Stimulated activated memory B cell treated with anti-CD40 and anti-IgM and Interleukin-4, amounts not matched to agents 10 μg/mL and 1 μg/mL and 100 μg/mL, for 72 hours (primary cell): Measurements from ENCODE around the gene GPATCH2L.

Experiments
- ATAC-seq: fragments of 150-1000 bp; cut with Tn5 transposase; 2 replicates; pipeline ENCODE4 v1.10.0; 2021
- H3K27ac Mint-ChIP-seq: one replicate; pipeline ENCODE4 v1.8.0; 2022; ENCODE audit warnings: mild to moderate bottlenecking, mixed read lengths
- H3K27me3 Mint-ChIP-seq: one replicate; pipeline ENCODE4 v1.8.0; 2022; ENCODE audit warnings: mixed read lengths
- H3K36me3 Mint-ChIP-seq: one replicate; pipeline ENCODE4 v1.8.0; 2022; ENCODE audit warnings: mixed read lengths
- H3K4me1 Mint-ChIP-seq: one replicate; pipeline ENCODE4 v1.8.0; 2022; ENCODE audit warnings: mixed read lengths
- H3K4me3 Mint-ChIP-seq: one replicate; pipeline ENCODE4 v1.8.0; 2022; ENCODE audit warnings: mild to moderate bottlenecking, moderate library complexity, mixed read lengths
- H3K9me3 Mint-ChIP-seq: one replicate; pipeline ENCODE4 v1.8.0; 2022; ENCODE audit warnings: mixed read lengths

The GPATCH2L gene

DNA sequence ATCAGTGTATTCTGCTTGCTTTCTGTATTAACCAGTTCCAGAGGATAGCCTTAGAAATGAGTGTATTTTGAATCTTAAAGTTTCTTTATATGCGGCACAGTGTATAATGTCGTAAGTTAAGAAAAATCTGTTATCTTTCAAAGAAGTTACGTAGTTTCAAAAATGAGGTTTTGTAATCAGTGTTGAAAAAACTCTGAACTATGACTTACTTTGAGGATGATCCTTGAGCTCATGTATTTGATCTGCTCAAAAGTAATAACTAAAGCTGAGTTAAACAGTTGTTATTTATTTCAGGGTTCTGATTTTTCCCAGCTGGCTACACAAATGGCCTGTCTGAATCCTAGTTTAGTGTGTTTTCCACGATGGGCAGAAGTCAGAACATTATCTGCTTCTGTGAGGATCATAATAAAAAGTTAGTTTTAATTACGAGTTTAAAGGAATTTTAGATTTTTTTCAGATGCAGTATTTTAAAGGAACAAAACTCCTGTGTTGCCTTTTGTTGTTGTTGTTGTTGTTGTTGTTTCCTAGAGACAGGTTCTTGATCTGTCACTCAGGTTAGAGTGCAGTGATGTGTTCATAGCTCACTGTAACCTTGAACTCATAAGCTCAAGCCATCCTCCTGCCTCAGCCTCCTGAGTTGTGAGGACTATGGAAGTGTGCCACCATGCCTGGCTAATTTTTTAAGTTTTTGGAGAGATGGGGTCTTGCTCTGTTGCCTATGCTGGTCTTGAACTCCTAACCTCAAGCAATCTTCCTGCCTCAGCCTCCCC lies 52.9 kb downstream of the GPATCH2L start:
- Mint-ChIP-seq H3K27me3 (no peaks in the 10 kb centered on the region), H3K9me3 (no peaks in the 10 kb centered on the region), H3K4me1 (peaks cover 14% of the 10 kb centered on the region), H3K27ac (no peak overlapping the region), H3K36me3 (peaks cover 59% of the 10 kb centered on the region), H3K4me3 (no peak overlapping the region)
- no peak for ATAC-seq

DNA sequence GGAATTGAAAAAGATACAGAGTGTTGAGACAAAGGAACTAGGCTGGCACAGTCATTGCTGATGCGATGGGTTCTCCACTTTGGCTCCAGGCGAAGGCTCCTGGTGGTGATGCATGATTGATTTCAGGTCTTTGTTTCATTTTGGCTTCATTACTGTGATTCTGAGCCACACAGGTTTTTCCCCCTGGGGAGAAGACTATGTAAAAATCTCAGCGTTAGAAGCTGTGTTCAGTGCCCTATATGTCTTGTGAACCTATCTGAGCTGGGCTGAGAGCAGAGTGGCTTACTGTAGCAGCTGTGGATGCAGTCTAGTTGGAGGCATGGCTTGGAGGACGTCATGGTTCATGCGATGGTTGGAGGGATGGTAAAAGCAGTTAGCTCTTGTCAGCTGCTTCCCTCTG lies 54.0 kb downstream of the GPATCH2L start:
- Mint-ChIP-seq H3K4me1 (peaks cover 14% of the 10 kb centered on the region), H3K9me3 (no peaks in the 10 kb centered on the region), H3K4me3 (no peak overlapping the region), H3K27me3 (no peaks in the 10 kb centered on the region), H3K36me3 (peaks cover 48% of the 10 kb centered on the region), H3K27ac (no peak overlapping the region)
- no peak for ATAC-seq

DNA sequence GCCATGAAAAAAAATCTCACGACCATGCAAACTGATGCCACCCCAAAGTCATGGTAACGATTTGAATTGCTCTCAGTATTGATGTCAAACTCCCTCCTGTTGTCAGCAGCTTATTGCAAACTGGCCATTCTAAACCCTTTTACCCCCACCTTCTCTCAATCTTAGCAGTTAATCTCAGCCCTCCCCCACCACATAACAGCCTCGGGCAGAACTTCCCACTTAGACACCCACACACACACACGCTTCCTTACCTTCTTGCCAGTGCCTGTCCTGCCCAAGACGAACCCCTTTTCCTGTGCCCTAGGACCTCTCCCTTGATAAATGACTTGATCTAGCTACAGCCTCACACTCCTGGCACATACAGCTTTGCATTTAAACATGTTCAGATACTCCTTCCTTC lies 56.6 kb downstream of the GPATCH2L start:
- Mint-ChIP-seq H3K4me1 (peaks cover 3% of the 10 kb centered on the region), H3K27ac (no peak overlapping the region), H3K27me3 (no peaks in the 10 kb centered on the region), H3K9me3 (peaks cover 8% of the 10 kb centered on the region), H3K4me3 (no peak overlapping the region), H3K36me3 (peaks cover 31% of the 10 kb centered on the region)
- ATAC-seq, result no peak

DNA sequence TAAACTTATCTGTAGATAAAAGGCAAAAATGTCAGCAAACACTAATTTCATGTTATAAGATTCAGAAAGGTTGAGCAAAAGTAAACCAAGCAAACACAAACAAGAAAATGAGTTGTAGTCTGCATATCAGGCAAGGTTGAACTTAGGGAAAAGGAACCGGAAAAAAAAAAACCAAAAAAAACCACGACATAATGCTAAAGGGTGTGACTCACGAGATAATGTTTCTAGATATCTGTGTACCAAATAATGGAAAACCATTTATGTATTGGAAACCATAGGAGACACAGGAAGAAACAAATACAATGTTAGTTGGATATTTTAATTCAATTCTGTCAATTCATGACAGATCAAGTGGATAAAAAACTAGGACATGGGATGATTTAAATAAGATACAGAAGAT lies 60.5 kb downstream of the GPATCH2L start:
- no peak overlapping the region for H3K27ac Mint-ChIP-seq
- no peak overlapping the region for H3K4me3 Mint-ChIP-seq
- no peaks in the 10 kb centered on the region for H3K27me3 Mint-ChIP-seq
- peaks cover 21% of the 10 kb centered on the region for H3K36me3 Mint-ChIP-seq
- no peak for ATAC-seq
- H3K4me1 Mint-ChIP-seq, result no peaks in the 10 kb centered on the region
- H3K9me3 Mint-ChIP-seq, result peaks cover 8% of the 10 kb centered on the region

DNA sequence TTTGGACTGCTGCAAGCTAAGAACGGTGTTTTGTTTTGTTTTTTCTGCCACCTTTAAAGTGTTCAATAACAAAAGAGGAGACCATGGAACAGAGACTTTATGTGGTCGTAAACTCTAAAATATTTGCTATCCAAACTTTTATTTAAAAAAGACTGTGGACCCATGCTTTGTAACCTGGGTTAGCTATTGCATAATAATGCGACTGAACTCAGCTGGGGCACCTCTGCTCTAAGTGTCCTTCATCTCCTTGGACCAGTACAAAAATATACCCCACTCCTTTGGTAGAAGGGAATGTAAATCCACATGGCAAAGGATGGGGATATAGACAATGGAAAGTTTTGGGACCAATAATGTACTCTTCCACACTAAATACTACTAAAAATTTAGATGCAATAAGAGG lies 65.5 kb downstream of the GPATCH2L start:
- peaks cover 11% of the 10 kb centered on the region for H3K36me3 Mint-ChIP-seq
- H3K9me3 Mint-ChIP-seq, result peaks cover 9% of the 10 kb centered on the region
- H3K27ac Mint-ChIP-seq, result no peak overlapping the region
- H3K4me1 Mint-ChIP-seq, result no peaks in the 10 kb centered on the region
- no peak for ATAC-seq
- H3K4me3 Mint-ChIP-seq, result no peak overlapping the region
- H3K27me3 Mint-ChIP-seq, result no peaks in the 10 kb centered on the region

DNA sequence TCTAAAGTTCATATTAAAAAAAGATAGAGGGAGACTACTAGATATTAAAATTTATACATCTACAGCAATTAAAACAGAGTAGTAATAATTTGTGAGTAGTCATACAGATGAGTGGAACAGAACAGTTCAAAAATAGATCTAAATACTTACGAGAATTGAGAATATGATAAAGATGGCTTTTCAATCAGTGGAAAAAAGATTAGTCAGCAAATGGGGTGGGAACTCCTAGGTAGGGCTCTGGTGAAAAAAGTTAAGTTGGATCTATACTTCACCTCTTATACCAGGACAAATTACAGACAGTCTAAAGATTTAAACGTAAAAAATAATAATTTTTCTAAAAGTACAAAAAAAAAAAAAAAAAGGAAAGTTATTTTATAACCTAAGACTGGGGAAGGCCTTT lies 66.9 kb downstream of the GPATCH2L start:
- no peak for ATAC-seq
- H3K4me3 Mint-ChIP-seq, result no peak overlapping the region
- peaks cover 7% of the 10 kb centered on the region for H3K9me3 Mint-ChIP-seq
- no peak overlapping the region for H3K27ac Mint-ChIP-seq
- no peaks in the 10 kb centered on the region for H3K27me3 Mint-ChIP-seq
- no peaks in the 10 kb centered on the region for H3K4me1 Mint-ChIP-seq
- peaks cover 6% of the 10 kb centered on the region for H3K36me3 Mint-ChIP-seq

DNA sequence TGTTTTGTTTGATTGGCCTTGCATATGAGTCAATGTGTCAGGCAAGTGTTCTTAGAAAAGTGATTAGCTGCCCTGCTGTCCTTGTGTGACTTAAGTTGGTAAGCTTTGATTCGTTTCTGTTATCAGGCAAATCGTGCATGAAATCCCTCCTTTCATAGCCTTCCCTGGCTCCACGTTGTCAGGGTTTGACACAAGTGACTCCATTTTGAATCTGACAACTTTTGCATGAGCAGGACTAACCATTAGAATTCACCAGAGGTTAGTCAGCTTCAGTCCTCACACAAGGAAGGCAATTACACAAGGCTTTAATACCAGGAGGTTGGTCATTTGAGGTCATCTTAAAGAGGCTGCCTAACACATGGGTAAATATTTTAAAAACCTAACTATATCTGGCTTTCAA lies 68.2 kb downstream of the GPATCH2L start:
- no peak overlapping the region for H3K4me3 Mint-ChIP-seq

DNA sequence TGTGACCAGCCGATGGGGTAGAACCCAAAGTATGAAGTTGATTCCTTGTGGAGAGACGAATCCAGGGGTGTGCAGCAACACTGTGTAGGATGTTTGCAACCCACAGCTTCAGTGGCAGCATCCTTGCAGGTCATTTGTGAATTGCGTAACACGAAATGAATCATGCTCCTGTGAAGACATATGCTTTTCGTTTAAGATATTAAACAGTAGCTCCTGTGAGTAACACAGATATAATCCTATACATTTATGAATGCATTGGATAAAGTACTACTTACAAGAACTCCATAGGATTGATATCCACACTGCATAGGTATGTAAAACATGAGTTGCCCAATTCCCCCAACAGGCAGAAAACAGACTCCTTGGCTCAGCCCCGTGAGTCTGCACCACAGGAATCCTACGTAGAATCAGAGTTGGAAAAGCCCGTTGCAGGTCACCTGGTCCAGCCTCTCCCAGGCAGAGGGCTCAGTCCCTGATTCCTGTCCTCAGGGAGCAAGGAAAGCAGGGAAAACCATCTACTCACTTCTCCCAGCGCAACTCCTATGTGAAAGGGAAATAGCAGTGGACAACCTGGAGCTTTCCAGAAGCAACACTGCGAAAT lies 75.8 kb downstream of the GPATCH2L start:
- H3K4me1 Mint-ChIP-seq, result no peaks in the 10 kb centered on the region
- no peak for ATAC-seq
- peaks cover 15% of the 10 kb centered on the region for H3K9me3 Mint-ChIP-seq
- H3K4me3 Mint-ChIP-seq, result no peak overlapping the region
- no peak overlapping the region for H3K27ac Mint-ChIP-seq
- H3K27me3 Mint-ChIP-seq, result no peaks in the 10 kb centered on the region
- H3K36me3 Mint-ChIP-seq, result peaks cover 14% of the 10 kb centered on the region

More for the DNA sequence above, 68.2 kb downstream of the GPATCH2L start:
- Mint-ChIP-seq H3K4me1 (no peaks in the 10 kb centered on the region), H3K27me3 (no peaks in the 10 kb centered on the region), H3K36me3 (peaks cover under 1% of the 10 kb centered on the region), H3K27ac (no peak overlapping the region), H3K9me3 (peaks cover 12% of the 10 kb centered on the region)
- ATAC-seq, result no peak

DNA sequence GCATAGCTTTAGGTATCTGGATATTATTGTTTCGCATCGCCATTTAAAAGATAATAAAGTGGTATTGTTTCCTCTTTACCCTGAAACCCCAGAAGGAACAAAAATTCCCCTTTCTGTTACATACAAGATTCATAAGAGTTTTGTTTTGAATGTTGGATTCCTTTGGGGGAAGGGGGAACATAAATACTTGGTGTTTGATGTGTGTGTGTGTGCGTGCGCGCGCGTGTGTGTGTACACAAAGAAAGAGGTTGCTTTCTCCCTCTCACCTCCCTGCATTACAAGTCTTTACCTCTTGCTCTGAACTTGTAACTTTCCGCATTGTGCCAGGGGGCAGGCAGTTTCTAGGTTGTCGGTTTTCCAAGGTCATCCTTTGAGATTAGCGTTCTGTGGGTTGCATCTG lies 76.4 kb downstream of the GPATCH2L start:
- H3K9me3 Mint-ChIP-seq, result peaks cover 15% of the 10 kb centered on the region
- no peak overlapping the region for H3K4me3 Mint-ChIP-seq
- peak; percentile 39 for ATAC-seq
- peaks cover 20% of the 10 kb centered on the region for H3K36me3 Mint-ChIP-seq
- no peaks in the 10 kb centered on the region for H3K27me3 Mint-ChIP-seq
- H3K27ac Mint-ChIP-seq, result no peak overlapping the region
- H3K4me1 Mint-ChIP-seq, result no peaks in the 10 kb centered on the region

DNA sequence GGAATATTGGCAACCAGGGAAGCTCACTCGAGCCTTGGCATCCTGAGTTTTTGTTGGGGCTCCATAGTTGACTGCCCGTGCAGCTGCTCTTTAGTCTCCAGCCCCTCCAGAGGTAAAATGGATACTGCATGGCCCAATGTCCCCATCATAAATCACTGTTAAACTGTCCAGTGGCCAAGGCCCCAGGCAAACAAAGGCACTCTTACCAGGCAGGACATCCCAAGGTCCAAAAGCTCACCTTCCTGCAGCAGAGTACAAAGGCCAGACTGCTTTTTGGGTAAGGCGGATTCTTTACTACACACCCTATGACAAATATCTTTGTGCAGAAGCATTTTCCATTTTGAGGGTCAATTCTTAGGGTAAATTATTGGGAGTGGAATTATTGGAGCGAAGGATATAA lies 81.1 kb downstream of the GPATCH2L start:
- no peak for ATAC-seq
- H3K27me3 Mint-ChIP-seq, result no peaks in the 10 kb centered on the region
- H3K4me3 Mint-ChIP-seq, result no peak overlapping the region
- H3K36me3 Mint-ChIP-seq, result peaks cover 46% of the 10 kb centered on the region
- H3K9me3 Mint-ChIP-seq, result no peaks in the 10 kb centered on the region
- peaks cover 12% of the 10 kb centered on the region for H3K4me1 Mint-ChIP-seq
- no peak overlapping the region for H3K27ac Mint-ChIP-seq

DNA sequence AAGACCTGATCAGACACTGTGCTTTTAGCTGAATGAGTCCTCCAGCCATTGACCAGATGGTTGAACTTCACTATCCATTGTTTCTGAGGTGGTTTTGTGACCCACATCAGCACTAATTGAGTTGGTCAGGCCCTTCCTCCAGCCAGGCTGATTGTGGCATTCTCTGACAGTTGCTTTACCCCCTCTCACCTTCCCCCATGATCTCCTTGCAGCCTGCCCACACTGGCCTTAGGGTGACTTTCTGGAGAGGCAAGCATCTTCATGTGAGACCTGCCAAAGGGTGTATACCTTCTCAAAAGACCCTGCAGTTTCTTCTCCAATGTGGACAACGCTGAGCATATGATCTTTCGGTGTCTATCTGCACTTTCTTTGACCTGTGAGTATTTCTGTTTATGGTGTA lies 83.9 kb downstream of the GPATCH2L start:
- Mint-ChIP-seq H3K4me3 (no peak overlapping the region), H3K36me3 (peaks cover 50% of the 10 kb centered on the region), H3K27ac (peak overlapping the region; percentile 37), H3K9me3 (peaks cover 3% of the 10 kb centered on the region), H3K27me3 (no peaks in the 10 kb centered on the region), H3K4me1 (peaks cover 12% of the 10 kb centered on the region)
- peak; percentile 38 for ATAC-seq

DNA sequence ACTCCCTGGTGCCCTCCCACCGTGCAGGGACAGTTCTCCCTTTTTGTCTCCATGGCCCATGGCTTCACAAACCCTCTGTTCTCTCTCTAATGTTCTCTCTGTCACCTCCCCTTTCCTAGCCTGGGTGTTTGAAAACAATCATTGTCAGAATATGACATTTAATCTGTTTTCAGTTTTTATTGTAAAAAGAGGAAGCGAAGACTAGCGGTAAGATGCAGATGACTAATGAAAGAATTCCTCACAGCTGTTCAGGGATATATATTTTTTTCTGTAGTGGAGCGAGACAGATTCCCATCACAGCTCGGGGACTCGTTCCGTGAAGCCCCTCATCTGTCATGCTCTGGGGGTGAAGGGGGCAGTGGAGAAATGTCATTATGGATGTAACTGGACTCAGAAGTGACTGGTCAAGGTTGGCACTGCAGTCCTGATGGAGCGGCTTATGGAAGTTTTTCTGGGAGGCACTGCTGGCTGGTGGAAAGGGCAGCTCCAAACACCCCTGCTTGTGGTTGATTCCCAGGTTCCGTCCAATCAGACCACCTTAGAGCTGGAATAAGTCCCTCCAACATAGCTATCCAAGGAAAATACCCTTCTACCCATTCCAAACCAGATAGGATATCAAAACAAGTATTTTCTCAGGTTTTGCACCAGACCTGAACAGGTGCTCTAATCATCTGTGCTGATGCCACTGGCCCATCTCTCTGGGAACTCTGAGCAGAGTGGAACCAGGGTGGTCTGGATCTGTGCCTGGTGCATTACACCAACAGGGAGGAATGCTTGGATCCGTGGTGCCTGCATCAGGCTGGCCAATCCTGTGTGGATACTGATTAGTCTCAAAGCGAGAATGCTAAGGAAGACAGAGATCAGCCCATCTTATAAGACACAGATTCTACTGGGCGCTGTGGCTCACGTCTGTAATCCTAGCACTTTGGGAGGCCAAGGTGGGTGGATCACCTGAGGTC lies 84.7 kb downstream of the GPATCH2L start:
- H3K27me3 Mint-ChIP-seq, result no peaks in the 10 kb centered on the region
- peak overlapping the region; percentile 37 for H3K27ac Mint-ChIP-seq
- peak; percentile 88 for ATAC-seq

DNA sequence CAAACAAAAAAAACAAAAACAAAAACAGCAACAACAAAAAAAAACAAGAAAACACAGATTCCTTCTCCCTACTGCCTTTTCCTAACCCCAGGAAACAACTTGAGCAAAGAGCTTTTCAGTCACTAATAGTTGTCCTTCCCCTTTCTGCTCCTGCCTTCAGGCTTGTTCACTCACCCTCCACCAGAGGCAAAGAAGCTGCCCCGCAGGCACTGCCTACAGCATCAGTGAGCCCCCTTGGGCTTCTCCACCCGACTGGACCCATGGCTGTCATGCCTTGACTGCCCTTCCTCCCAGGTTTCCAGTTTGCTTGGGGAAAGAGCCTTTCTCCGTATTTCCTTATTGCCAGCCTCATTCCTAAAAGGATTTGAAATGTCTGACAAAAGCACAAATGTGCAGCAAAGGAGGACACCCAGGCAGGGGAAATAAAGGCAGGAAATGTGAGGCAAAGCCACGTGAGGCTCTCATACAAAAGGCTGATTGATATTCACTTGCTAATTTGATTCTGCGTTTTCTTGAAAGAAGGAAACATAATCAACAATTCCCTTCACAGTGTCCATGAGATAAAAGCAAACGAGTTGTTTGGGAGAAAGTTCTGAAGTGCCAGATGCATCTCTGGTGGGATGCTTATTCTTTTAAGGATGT lies 85.7 kb downstream of the GPATCH2L start:
- H3K9me3 Mint-ChIP-seq, result peaks cover 14% of the 10 kb centered on the region
- H3K4me1 Mint-ChIP-seq, result peaks cover 12% of the 10 kb centered on the region
- no peaks in the 10 kb centered on the region for H3K27me3 Mint-ChIP-seq
- H3K36me3 Mint-ChIP-seq, result peaks cover 43% of the 10 kb centered on the region
- no peak overlapping the region for H3K27ac Mint-ChIP-seq
- no peak overlapping the region for H3K4me3 Mint-ChIP-seq
- ATAC-seq, result no peak

More for the DNA sequence above, 84.7 kb downstream of the GPATCH2L start:
- peaks cover 45% of the 10 kb centered on the region for H3K36me3 Mint-ChIP-seq
- H3K4me1 Mint-ChIP-seq, result peaks cover 12% of the 10 kb centered on the region
- H3K9me3 Mint-ChIP-seq, result peaks cover 6% of the 10 kb centered on the region
- no peak overlapping the region for H3K4me3 Mint-ChIP-seq

DNA sequence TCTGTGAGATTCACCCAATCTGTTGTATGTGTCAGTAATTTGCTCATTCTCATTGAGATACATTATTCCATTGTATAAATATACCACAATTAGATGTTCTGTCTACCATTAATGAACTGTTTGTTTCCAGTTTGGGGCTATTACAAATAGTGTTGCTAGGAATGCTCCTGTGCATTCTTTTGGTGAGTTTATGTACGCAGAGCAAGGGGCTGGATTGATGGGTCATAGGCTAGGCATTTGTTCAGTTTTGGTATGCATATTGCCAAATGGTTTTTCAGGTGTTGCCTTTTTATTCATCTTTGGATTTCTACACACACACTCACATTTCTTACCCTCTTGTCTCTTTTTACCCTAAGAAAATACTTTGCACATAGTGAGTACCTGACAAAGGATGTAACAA lies 93.4 kb downstream of the GPATCH2L start:
- no peak overlapping the region for H3K4me3 Mint-ChIP-seq
- H3K27me3 Mint-ChIP-seq, result no peaks in the 10 kb centered on the region
- H3K27ac Mint-ChIP-seq, result no peak overlapping the region
- peaks cover 6% of the 10 kb centered on the region for H3K36me3 Mint-ChIP-seq
- H3K9me3 Mint-ChIP-seq, result peaks cover 27% of the 10 kb centered on the region
- no peaks in the 10 kb centered on the region for H3K4me1 Mint-ChIP-seq
- no peak for ATAC-seq

DNA sequence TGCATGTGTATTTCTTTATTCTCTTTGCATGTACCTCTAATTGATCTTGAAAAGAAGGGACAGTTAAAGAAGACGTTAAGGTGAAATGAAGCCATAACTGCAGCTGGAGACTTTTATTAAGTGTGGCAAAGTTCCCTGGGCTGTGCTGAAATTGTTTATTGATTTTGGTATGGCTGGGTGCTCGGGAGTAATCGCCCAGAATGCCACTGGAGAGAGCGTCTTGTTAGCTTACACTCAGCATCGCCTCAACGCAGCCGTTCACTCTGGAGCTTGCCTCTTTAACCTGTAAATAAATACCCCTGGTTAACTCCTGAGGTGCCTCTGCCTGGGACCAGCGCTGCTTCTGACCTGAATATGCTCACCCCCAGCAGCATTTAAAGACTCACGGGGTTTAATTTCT lies 98.6 kb downstream of the GPATCH2L start:
- ATAC-seq, result no peak
- Mint-ChIP-seq H3K9me3 (peaks cover 3% of the 10 kb centered on the region), H3K27ac (no peak overlapping the region), H3K4me1 (no peaks in the 10 kb centered on the region), H3K4me3 (no peak overlapping the region), H3K27me3 (peaks cover 9% of the 10 kb centered on the region), H3K36me3 (peaks cover 5% of the 10 kb centered on the region)
